SU-DHL-6 (cell line): ENCODE data around the gene NCAM2.

Experiments used
- EZH2phosphoT487 ChIP-seq: fragments of 200-600 bp; sonication (generic), shearing (Covaris generic); conservative IDR thresholded peaks from 2 replicates; pipeline ENCODE4 v1.6.1; 2018; ENCODE audit warnings: mild to moderate bottlenecking, antibody characterized with exemption, low read length, moderate library complexity, mixed read lengths
- TF ChIP-seq, protein P1 (sequence below): fragments of 200-600 bp; sonication (generic); IDR thresholded peaks from one replicate; pipeline ENCODE4 v1.5.1; 2017; ENCODE audit warnings: antibody characterized with exemption, mild to moderate bottlenecking, low read length, moderate library complexity; ENCODE audit not compliant: insufficient read depth, poor library complexity, severe bottlenecking

GRCh38 chr21:21247424-21247823 is 249.2 kb downstream of the NCAM2 start:
- TF ChIP-seq EZH2phosphoT487, result no peak
- TF ChIP-seq, protein P1, sequence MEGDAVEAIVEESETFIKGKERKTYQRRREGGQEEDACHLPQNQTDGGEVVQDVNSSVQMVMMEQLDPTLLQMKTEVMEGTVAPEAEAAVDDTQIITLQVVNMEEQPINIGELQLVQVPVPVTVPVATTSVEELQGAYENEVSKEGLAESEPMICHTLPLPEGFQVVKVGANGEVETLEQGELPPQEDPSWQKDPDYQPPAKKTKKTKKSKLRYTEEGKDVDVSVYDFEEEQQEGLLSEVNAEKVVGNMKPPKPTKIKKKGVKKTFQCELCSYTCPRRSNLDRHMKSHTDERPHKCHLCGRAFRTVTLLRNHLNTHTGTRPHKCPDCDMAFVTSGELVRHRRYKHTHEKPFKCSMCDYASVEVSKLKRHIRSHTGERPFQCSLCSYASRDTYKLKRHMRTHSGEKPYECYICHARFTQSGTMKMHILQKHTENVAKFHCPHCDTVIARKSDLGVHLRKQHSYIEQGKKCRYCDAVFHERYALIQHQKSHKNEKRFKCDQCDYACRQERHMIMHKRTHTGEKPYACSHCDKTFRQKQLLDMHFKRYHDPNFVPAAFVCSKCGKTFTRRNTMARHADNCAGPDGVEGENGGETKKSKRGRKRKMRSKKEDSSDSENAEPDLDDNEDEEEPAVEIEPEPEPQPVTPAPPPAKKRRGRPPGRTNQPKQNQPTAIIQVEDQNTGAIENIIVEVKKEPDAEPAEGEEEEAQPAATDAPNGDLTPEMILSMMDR, result no peak
